Esophagus muscularis mucosa (tissue), 3 donors: ENCODE measurements around the gene AXL.

Source experiments
- CTCF ChIP-seq, 3 experiments: fragments of 200-600 bp in 2 of 3; fragments of 450-650 bp in 1 of 3; sonication (generic) in 2 of 3; IDR thresholded peaks; one replicate each; pipeline ENCODE4 v1.5.1; 2017 to 2019; ENCODE audit warnings: antibody characterized with exemption in 3 of 3, mild to moderate bottlenecking in 2 of 3, moderate library complexity in 1 of 3
- POLR2A ChIP-seq: fragments of 450-650 bp; IDR thresholded peaks from one replicate; pipeline ENCODE4 v1.6.1; 2017; ENCODE audit warnings: antibody characterized with exemption, moderate library complexity, mild to moderate bottlenecking, low read depth
- POLR2AphosphoS5 ChIP-seq, 2 donors: sonication (generic); formaldehyde crosslinking; IDR thresholded peaks; one replicate each; pipeline ENCODE4 v1.6.1; 2017; ENCODE audit warnings: antibody characterized with exemption in 2 of 2

GRCh38 chr19:41239961-41240574, 21.0 kb downstream of the AXL start:
- TF ChIP-seq CTCF (IDR thresholded peaks at IDR 0.05) (no peak), POLR2A (no peak), POLR2AphosphoS5 (IDR thresholded peaks at IDR 0.05) (no peak)
